GM12864 (cell line): Measurements from ENCODE around the gene PREX1.

Experiments used
- DNase-seq: peaks from one replicate; pipeline ENCODE4 v3.0.0-alpha.2; 2011; ENCODE audit warnings: low read depth
- H3K4me3 ChIP-seq: 2 replicates; pipeline ENCODE4 v1.5.1; 2011; ENCODE audit warnings: mild to moderate bottlenecking, low read depth, low read length, control low read depth
- TF ChIP-seq, protein P1 (sequence below): IDR thresholded peaks from 2 replicates; pipeline ENCODE4 v1.5.1; 2011; ENCODE audit warnings: low read depth, mild to moderate bottlenecking, moderate library complexity, low read length, control low read depth, inconsistent platforms; ENCODE audit errors: missing control alignments

The PREX1 gene

DNA sequence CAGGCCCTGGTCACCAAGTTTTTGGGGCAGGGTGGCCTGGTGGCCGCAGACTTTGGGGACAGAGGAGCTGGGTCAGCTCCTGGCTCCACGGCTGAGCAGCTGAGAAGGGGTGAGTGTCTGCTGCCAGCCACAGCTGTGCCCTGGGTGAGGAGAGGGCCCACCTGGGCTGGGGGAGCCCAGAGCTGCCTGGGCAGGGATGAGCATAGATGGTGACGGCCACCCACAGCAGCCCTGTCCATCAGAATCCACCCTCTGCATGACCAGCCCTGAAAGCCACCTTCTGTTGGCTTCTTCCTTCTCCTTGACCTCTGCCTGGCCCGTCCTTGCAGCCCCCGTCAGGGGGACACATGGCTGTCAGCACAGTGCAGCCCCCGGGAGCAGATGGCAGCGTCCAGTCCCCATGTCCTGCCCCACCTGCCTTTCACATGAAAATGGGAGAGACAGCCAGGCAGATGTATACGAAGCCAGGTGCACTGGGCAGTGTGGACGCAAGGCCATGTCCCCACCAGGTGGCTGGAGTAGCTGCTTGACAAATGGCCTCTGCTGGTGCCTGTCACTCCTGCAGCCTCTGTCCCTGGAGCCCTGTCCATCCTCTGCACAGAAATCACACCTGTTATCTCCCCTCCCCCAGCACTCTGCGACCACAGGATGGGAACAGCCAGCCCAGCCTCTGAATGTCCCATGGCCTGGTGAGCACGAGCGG is 220.8 kb downstream of the PREX1 start:
- TF ChIP-seq, protein P1, sequence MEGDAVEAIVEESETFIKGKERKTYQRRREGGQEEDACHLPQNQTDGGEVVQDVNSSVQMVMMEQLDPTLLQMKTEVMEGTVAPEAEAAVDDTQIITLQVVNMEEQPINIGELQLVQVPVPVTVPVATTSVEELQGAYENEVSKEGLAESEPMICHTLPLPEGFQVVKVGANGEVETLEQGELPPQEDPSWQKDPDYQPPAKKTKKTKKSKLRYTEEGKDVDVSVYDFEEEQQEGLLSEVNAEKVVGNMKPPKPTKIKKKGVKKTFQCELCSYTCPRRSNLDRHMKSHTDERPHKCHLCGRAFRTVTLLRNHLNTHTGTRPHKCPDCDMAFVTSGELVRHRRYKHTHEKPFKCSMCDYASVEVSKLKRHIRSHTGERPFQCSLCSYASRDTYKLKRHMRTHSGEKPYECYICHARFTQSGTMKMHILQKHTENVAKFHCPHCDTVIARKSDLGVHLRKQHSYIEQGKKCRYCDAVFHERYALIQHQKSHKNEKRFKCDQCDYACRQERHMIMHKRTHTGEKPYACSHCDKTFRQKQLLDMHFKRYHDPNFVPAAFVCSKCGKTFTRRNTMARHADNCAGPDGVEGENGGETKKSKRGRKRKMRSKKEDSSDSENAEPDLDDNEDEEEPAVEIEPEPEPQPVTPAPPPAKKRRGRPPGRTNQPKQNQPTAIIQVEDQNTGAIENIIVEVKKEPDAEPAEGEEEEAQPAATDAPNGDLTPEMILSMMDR: no peak
- H3K4me3 ChIP-seq: no peak overlapping the region
- DNase-seq: no peak

DNA sequence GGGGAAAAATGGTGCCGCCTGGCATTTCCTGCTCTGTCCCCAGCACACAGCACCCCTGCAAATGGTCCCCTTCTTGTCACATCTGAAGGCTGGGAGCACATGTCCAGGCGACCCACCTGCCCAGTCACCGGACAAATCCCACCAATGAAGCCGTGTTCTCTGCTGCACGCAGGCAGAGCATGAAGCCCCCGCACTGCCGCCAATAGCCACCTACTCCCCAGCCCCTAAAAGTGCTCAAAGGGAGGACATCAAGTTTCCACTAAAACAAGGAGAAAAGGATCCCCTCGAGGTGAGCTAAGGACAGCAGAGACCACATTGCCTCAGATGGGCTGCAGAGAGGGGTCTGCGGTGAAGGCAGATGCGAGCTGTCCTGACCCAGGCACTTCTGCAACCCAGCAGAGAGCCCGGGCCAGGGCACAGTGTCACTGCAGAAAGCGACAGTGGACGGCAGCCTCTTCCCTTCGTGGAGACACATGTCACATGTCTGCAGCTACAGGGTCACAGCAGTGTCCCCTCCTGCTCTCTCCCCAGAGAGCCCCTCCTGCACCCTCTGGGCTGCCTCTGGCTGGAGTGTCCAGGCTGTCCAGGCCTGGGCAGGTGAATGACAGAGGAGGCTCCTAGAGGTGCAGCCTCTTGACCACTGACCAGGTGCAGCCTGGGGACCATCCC is 221.5 kb downstream of the PREX1 start:
- no peak overlapping the region for H3K4me3 ChIP-seq
- TF ChIP-seq, protein P1: no peak
- no peak for DNase-seq

DNA sequence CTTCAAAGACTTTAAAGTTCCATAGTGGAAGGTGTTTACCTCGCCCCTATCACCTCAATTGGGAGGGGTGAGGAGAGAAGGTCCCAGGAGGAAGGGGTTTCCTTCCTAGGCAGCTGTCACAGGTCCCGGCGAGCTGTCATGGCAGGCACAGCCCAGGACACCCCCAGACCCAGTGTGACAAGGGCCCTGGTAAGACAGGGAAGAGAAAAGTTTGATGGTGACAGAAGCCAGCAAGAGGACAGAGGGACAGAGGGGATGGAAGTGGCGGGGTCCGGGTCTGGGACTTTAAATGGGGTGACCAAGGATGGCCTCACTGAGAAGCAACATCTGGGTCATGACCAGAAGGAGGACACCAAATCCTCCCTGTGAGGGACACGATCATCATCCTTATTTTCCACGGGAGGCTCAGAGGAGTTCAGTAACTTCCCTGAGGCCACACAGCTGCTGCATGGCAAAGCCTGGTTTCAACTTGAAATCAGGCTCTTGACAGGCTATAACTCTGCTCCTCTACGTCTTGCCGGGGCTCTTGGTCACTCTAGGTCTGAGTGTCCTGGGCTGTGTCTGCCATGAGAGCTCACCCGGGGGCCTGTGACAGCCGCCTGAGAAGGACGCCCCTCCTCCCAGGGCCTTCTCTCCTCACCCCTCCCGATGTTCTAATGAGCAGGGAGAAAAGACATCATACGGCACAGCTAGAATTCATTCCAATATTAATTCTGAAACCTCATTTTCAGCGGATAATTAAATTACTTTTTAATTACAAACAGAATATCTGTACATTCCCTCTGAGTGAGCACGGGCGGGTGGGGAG is 222.2 kb downstream of the PREX1 start:
- TF ChIP-seq, protein P1: no peak
- no peak overlapping the region for H3K4me3 ChIP-seq
- no peak for DNase-seq

DNA sequence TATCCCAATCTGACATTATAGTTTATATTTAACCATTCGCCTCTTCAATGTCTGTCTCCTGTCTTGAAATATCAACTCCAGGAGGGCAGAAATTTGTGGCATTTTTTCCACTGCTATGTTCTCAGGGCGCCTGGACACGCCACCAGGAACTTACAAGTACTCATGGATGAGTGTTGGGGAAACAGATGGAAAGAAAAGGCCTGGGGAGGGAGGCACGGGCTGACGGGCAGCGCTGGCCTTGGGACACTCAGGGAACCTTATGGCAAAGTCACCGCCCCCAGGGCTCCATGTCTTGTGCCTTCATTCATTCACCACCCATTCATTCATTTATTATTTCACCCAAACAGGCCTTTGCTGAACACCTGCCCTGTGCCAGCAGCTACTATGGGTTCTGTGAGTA is 222.9 kb downstream of the PREX1 start:
- TF ChIP-seq, protein P1: no peak
- no peak for DNase-seq
- no peak overlapping the region for H3K4me3 ChIP-seq

- no peak overlapping the region for H3K4me3 ChIP-seq
- no peak for DNase-seq
- TF ChIP-seq, protein P1: no peak
Observed at GRCh38 chr20:48604426-48604825, 223.4 kb downstream of the PREX1 start.

DNA sequence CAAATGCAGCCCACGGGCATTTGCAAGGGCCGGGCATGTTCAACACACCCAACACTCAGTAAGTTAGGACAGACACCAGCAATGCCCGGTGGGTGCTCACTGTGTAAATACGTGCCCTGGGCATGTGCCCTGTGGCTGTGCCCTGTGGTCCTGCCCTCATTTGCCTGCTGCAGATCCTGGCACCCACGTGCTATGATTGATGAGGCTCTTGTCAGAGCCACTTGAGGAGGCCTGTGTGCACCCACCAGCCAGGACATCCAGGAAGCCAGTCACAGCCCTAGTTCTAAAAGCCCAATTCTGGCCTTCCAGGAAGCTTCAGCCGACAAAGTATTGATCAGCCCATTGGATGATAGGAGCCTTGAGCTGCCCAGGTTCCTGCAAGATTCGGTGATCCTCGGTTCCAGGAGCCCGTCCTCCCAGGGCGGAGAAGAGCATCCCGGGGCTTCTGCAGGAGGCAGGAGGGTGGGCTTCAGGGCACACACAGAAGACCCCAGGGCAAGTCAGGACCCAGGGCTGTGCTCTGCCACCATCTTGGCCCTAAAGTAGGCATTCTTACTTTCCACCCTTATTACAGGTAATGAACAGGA is 223.9 kb downstream of the PREX1 start:
- TF ChIP-seq, protein P1: no peak
- DNase-seq: no peak
- no peak overlapping the region for H3K4me3 ChIP-seq
